SK-N-SH treated with all-trans-retinoic acid at 6 μM for 48 hours (cell line): ENCODE results near the gene SEMA5B.

Experiments
- ARNTL ChIP-seq: fragments of 450-650 bp; formaldehyde crosslinking; IDR thresholded peaks from 2 replicates; pipeline ENCODE4 v1.5.0; 2020; ENCODE audit warnings: low read depth, mild to moderate bottlenecking, moderate library complexity, borderline replicate concordance
- BACH2 ChIP-seq: fragments of 250-450 bp; sonication (Bioruptor Pico); IDR thresholded peaks from 2 replicates; pipeline ENCODE4 v1.9.0; 2021; ENCODE audit warnings: mild to moderate bottlenecking, borderline replicate concordance
- CSDC2 ChIP-seq: fragments of 250-450 bp; sonication (Bioruptor Pico); IDR thresholded peaks from 2 replicates; pipeline ENCODE4 v1.5.0; 2020; ENCODE audit warnings: mild to moderate bottlenecking, moderate library complexity
- GLIS3 ChIP-seq: fragments of 250-450 bp; sonication (Bioruptor Pico); IDR thresholded peaks from 2 replicates; pipeline ENCODE4 v1.5.0; 2020; ENCODE audit warnings: mild to moderate bottlenecking, moderate library complexity
- SNAI2 ChIP-seq: fragments of 250-450 bp; sonication (Bioruptor Pico); IDR thresholded peaks from 2 replicates; pipeline ENCODE4 v1.5.0; 2020; ENCODE audit warnings: mild to moderate bottlenecking, moderate library complexity
- ZC3H10 ChIP-seq: fragments of 250-450 bp; sonication (Bioruptor Pico); IDR thresholded peaks from 2 replicates; pipeline ENCODE4 v1.5.1; 2021; ENCODE audit warnings: mild to moderate bottlenecking, moderate library complexity
- ZFP3 ChIP-seq: fragments of 250-450 bp; sonication (Bioruptor Pico); IDR thresholded peaks from 2 replicates; pipeline ENCODE4 v1.5.0; 2020; ENCODE audit warnings: mild to moderate bottlenecking, moderate library complexity
- ZFP30 ChIP-seq: fragments of 450-650 bp; formaldehyde crosslinking; IDR thresholded peaks from 2 replicates; pipeline ENCODE4 v1.5.0; 2022; ENCODE audit warnings: mild to moderate bottlenecking, moderate library complexity
- ZNF565 ChIP-seq: fragments of 450-650 bp; formaldehyde crosslinking; conservative IDR thresholded peaks from 2 replicates; pipeline ENCODE4 v1.5.0; 2020; ENCODE audit warnings: low read depth, mild to moderate bottlenecking, moderate library complexity
- ZNF70 ChIP-seq: fragments of 450-650 bp; formaldehyde crosslinking; IDR thresholded peaks from 2 replicates; pipeline ENCODE4 v1.5.0; 2020; ENCODE audit warnings: mild to moderate bottlenecking, moderate library complexity
- TF ChIP-seq, protein P1 (sequence below): fragments of 250-450 bp; sonication (Bioruptor Pico); IDR thresholded peaks from 2 replicates; pipeline ENCODE4 v1.8.0; 2020; ENCODE audit warnings: mild to moderate bottlenecking, moderate library complexity, borderline replicate concordance
- TF ChIP-seq, protein P2 (sequence below): fragments of 250-450 bp; sonication (Bioruptor Pico); IDR thresholded peaks from 2 replicates; pipeline ENCODE4 v1.5.0; 2020; ENCODE audit warnings: mild to moderate bottlenecking, moderate library complexity
- TF ChIP-seq, protein P3 (sequence below): fragments of 250-450 bp; sonication (Bioruptor Pico); IDR thresholded peaks from 2 replicates; pipeline ENCODE4 v1.5.1; 2020; ENCODE audit warnings: low read depth, mild to moderate bottlenecking, moderate library complexity

DNA sequence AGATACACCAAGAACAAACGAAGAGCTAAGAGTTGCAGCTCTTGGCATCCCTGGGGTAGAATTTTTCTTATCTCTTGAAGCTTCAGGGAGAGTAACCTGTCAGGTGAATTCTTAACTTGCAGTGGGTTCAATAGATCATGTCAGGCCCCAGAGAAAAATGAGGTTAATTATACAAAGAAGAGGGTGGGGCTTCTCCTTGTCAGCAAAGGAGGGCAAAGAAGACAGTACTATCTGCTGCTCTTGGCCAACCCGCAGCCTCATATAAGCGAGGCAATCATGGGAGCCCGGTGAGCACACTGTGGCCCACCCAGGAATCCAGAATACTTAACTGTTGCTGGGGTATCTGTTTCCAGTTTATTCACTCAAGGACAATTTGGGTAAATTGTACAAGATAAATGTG lies 110.2 kb downstream of the SEMA5B start:
- TF ChIP-seq ZFP30 (CRISPR knock-in tag) = no peak
- TF ChIP-seq, protein P1, sequence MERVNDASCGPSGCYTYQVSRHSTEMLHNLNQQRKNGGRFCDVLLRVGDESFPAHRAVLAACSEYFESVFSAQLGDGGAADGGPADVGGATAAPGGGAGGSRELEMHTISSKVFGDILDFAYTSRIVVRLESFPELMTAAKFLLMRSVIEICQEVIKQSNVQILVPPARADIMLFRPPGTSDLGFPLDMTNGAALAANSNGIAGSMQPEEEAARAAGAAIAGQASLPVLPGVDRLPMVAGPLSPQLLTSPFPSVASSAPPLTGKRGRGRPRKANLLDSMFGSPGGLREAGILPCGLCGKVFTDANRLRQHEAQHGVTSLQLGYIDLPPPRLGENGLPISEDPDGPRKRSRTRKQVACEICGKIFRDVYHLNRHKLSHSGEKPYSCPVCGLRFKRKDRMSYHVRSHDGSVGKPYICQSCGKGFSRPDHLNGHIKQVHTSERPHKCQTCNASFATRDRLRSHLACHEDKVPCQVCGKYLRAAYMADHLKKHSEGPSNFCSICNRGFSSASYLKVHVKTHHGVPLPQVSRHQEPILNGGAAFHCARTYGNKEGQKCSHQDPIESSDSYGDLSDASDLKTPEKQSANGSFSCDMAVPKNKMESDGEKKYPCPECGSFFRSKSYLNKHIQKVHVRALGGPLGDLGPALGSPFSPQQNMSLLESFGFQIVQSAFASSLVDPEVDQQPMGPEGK (CRISPR knock-in tag) = no peak
- TF ChIP-seq ARNTL (CRISPR knock-in tag) = no peak
- TF ChIP-seq, protein P2, sequence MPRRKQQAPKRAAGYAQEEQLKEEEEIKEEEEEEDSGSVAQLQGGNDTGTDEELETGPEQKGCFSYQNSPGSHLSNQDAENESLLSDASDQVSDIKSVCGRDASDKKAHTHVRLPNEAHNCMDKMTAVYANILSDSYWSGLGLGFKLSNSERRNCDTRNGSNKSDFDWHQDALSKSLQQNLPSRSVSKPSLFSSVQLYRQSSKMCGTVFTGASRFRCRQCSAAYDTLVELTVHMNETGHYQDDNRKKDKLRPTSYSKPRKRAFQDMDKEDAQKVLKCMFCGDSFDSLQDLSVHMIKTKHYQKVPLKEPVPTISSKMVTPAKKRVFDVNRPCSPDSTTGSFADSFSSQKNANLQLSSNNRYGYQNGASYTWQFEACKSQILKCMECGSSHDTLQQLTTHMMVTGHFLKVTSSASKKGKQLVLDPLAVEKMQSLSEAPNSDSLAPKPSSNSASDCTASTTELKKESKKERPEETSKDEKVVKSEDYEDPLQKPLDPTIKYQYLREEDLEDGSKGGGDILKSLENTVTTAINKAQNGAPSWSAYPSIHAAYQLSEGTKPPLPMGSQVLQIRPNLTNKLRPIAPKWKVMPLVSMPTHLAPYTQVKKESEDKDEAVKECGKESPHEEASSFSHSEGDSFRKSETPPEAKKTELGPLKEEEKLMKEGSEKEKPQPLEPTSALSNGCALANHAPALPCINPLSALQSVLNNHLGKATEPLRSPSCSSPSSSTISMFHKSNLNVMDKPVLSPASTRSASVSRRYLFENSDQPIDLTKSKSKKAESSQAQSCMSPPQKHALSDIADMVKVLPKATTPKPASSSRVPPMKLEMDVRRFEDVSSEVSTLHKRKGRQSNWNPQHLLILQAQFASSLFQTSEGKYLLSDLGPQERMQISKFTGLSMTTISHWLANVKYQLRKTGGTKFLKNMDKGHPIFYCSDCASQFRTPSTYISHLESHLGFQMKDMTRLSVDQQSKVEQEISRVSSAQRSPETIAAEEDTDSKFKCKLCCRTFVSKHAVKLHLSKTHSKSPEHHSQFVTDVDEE (CRISPR knock-in tag) = no peak
- TF ChIP-seq BACH2 (CRISPR knock-in tag) = no peak
- no peak for TF ChIP-seq ZFP3 (CRISPR knock-in tag)
- no peak for TF ChIP-seq ZNF70
- no peak for TF ChIP-seq CSDC2
- no peak for TF ChIP-seq GLIS3 (CRISPR knock-in tag)
- TF ChIP-seq, protein P3, sequence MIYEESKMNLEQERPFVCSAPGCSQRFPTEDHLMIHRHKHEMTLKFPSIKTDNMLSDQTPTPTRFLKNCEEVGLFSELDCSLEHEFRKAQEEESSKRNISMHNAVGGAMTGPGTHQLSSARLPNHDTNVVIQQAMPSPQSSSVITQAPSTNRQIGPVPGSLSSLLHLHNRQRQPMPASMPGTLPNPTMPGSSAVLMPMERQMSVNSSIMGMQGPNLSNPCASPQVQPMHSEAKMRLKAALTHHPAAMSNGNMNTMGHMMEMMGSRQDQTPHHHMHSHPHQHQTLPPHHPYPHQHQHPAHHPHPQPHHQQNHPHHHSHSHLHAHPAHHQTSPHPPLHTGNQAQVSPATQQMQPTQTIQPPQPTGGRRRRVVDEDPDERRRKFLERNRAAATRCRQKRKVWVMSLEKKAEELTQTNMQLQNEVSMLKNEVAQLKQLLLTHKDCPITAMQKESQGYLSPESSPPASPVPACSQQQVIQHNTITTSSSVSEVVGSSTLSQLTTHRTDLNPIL (CRISPR knock-in tag) = no peak
- no peak for TF ChIP-seq ZC3H10 (CRISPR knock-in tag)
- no peak for TF ChIP-seq ZNF565 (CRISPR knock-in tag)
- TF ChIP-seq SNAI2 (CRISPR knock-in tag) = no peak
